HEK293 (cell line): Measurements from ENCODE around the gene ATP1A3.

Source experiments
- CTCF ChIP-seq: fragments of 450-650 bp; formaldehyde crosslinking; IDR thresholded peaks from 2 replicates; pipeline ENCODE4 v1.5.1; 2016; ENCODE audit warnings: missing biosample characterization, missing genetic modification characterization
- EGR2 ChIP-seq: fragments of 450-650 bp; formaldehyde crosslinking; IDR thresholded peaks from 2 replicates; pipeline ENCODE4 v1.5.1; 2016; ENCODE audit warnings: low read depth, missing biosample characterization, missing genetic modification characterization
- GLIS1 ChIP-seq: fragments of 450-650 bp; formaldehyde crosslinking; IDR thresholded peaks from 2 replicates; pipeline ENCODE4 v1.5.1; 2016; ENCODE audit warnings: missing biosample characterization, missing genetic modification characterization
- GLIS2 ChIP-seq: fragments of 450-650 bp; formaldehyde crosslinking; IDR thresholded peaks from 2 replicates; pipeline ENCODE4 v1.5.1; 2016; ENCODE audit warnings: missing biosample characterization, missing genetic modification characterization
- KLF1 ChIP-seq: fragments of 450-650 bp; formaldehyde crosslinking; IDR thresholded peaks from 2 replicates; pipeline ENCODE4 v1.5.1; 2016; ENCODE audit warnings: missing biosample characterization, missing genetic modification characterization
- OSR2 ChIP-seq: fragments of 450-650 bp; formaldehyde crosslinking; IDR thresholded peaks from 2 replicates; pipeline ENCODE4 v1.5.1; 2016; ENCODE audit warnings: missing biosample characterization, missing genetic modification characterization
- PATZ1 ChIP-seq: fragments of 450-650 bp; formaldehyde crosslinking; IDR thresholded peaks from 2 replicates; pipeline ENCODE4 v1.5.1; 2016; ENCODE audit warnings: missing biosample characterization, missing genetic modification characterization
- PRDM1 ChIP-seq: fragments of 450-650 bp; formaldehyde crosslinking; IDR thresholded peaks from 2 replicates; pipeline ENCODE4; 2016; ENCODE audit warnings: missing biosample characterization, missing genetic modification characterization
- PRDM10 ChIP-seq: fragments of 450-650 bp; formaldehyde crosslinking; IDR thresholded peaks from 2 replicates; pipeline ENCODE4 v1.5.1; 2016; ENCODE audit warnings: missing biosample characterization, missing genetic modification characterization
- SP3 ChIP-seq: fragments of 450-650 bp; formaldehyde crosslinking; IDR thresholded peaks from 2 replicates; pipeline ENCODE4 v1.5.1; 2016; ENCODE audit warnings: missing biosample characterization, missing genetic modification characterization
- ZBTB10 ChIP-seq: fragments of 450-650 bp; formaldehyde crosslinking; IDR thresholded peaks from 2 replicates; pipeline ENCODE4 v1.5.1; 2016; ENCODE audit warnings: missing biosample characterization, missing genetic modification characterization
- ZNF2 ChIP-seq: fragments of 450-650 bp; formaldehyde crosslinking; IDR thresholded peaks from 2 replicates; pipeline ENCODE4 v1.5.1; 2016; ENCODE audit warnings: missing biosample characterization, missing genetic modification characterization
- ZNF24 ChIP-seq: fragments of 450-650 bp; formaldehyde crosslinking; IDR thresholded peaks from 2 replicates; pipeline ENCODE4 v1.5.1; 2016; ENCODE audit warnings: missing biosample characterization, missing genetic modification characterization
- ZNF335 ChIP-seq: fragments of 450-650 bp; formaldehyde crosslinking; conservative IDR thresholded peaks from 2 replicates; pipeline ENCODE4 v1.5.1; 2016; ENCODE audit warnings: missing biosample characterization, missing genetic modification characterization
- ZNF341 ChIP-seq: fragments of 450-650 bp; formaldehyde crosslinking; IDR thresholded peaks from 2 replicates; pipeline ENCODE4; 2016; ENCODE audit warnings: low read depth, missing biosample characterization, missing genetic modification characterization
- ZNF366 ChIP-seq: fragments of 450-650 bp; formaldehyde crosslinking; conservative IDR thresholded peaks from 2 replicates; pipeline ENCODE4 v1.5.1; 2016; ENCODE audit warnings: missing biosample characterization, missing genetic modification characterization
- ZNF561 ChIP-seq: fragments of 450-650 bp; IDR thresholded peaks from 2 replicates; pipeline ENCODE4 v1.5.1; 2018; ENCODE audit warnings: missing biosample characterization, missing genetic modification characterization, borderline replicate concordance
- ZNF654 ChIP-seq: fragments of 450-650 bp; formaldehyde crosslinking; IDR thresholded peaks from 2 replicates; pipeline ENCODE4 v1.5.1; 2016; ENCODE audit warnings: low read depth, missing biosample characterization, missing genetic modification characterization
- ZNF660 ChIP-seq: fragments of 450-650 bp; IDR thresholded peaks from 2 replicates; pipeline ENCODE4 v1.5.1; 2018; ENCODE audit warnings: missing biosample characterization, mild to moderate bottlenecking, missing genetic modification characterization
- ZNF792 ChIP-seq: fragments of 450-650 bp; formaldehyde crosslinking; IDR thresholded peaks from 2 replicates; pipeline ENCODE4 v1.5.1; 2016; ENCODE audit warnings: missing biosample characterization, missing genetic modification characterization
- ZNF843 ChIP-seq: fragments of 450-650 bp; formaldehyde crosslinking; IDR thresholded peaks from 2 replicates; pipeline ENCODE4 v1.5.1; 2016; ENCODE audit warnings: missing biosample characterization, missing genetic modification characterization
- ZSCAN16 ChIP-seq: fragments of 450-650 bp; formaldehyde crosslinking; IDR thresholded peaks from 2 replicates; pipeline ENCODE4 v1.5.1; 2016; ENCODE audit warnings: missing biosample characterization, missing genetic modification characterization
- ZXDB ChIP-seq: fragments of 450-650 bp; formaldehyde crosslinking; IDR thresholded peaks from 2 replicates; pipeline ENCODE4 v1.5.1; 2016; ENCODE audit warnings: missing biosample characterization, missing genetic modification characterization
- TF ChIP-seq, protein P1 (sequence below): fragments of 450-650 bp; formaldehyde crosslinking; IDR thresholded peaks from 2 replicates; pipeline ENCODE4 v1.5.1; 2016; ENCODE audit warnings: missing biosample characterization, missing genetic modification characterization
- TF ChIP-seq, protein P2 (sequence below): fragments of 450-650 bp; formaldehyde crosslinking; IDR thresholded peaks from 2 replicates; pipeline ENCODE4 v1.5.1; 2016; ENCODE audit warnings: missing biosample characterization, missing genetic modification characterization
- TF ChIP-seq, protein P3 (sequence below): fragments of 450-650 bp; formaldehyde crosslinking; IDR thresholded peaks from 2 replicates; pipeline ENCODE4 v1.5.1; 2016; ENCODE audit warnings: missing biosample characterization, missing genetic modification characterization

Gene ATP1A3

GRCh38 chr19:42034640-42035391 lies 40.8 kb upstream of the ATP1A3 start (continued):
- TF ChIP-seq ZNF366 (tag by site-specific recombination) (peak; percentile 63), ZSCAN16 (peak; percentile 71; the same call in 1 of the 2 replicates), KLF1 (tag by site-specific recombination) (peak; percentile 59), ZNF335 (tag by site-specific recombination) (peak; percentile 87), ZNF843 (tag by site-specific recombination) (peak; percentile 28), ZNF2 (tag by site-specific recombination) (peak; percentile 97), ZNF660 (peak; percentile 73), GLIS1 (peak; percentile 93), ZXDB (tag by site-specific recombination) (peak; percentile 61; the same call in 1 of the 2 replicates), PATZ1 (tag by site-specific recombination) (peak; percentile 74), ZBTB10 (tag by site-specific recombination) (peak; percentile 73; the same call in 1 of the 2 replicates), ZNF654 (tag by site-specific recombination) (peak; percentile 85), ZNF561 (tag by site-specific recombination) (peak; percentile 35; the same call in 1 of the 2 replicates), SP3 (tag by site-specific recombination) (peak; percentile 65), ZNF24 (tag by site-specific recombination) (peak; percentile 51), EGR2 (peak; percentile 74), ZNF341 (tag by site-specific recombination) (peak; percentile 99), PRDM1 (peak; percentile 78), ZNF792 (tag by site-specific recombination) (peak; percentile 95), OSR2 (tag by site-specific recombination) (peak; percentile 81), PRDM10 (peak; percentile 63; the same call in 1 of the 2 replicates), CTCF (peak; percentile 92), GLIS2 (tag by site-specific recombination) (peak; percentile 62; the same call in 1 of the 2 replicates)
- TF ChIP-seq, protein P1, sequence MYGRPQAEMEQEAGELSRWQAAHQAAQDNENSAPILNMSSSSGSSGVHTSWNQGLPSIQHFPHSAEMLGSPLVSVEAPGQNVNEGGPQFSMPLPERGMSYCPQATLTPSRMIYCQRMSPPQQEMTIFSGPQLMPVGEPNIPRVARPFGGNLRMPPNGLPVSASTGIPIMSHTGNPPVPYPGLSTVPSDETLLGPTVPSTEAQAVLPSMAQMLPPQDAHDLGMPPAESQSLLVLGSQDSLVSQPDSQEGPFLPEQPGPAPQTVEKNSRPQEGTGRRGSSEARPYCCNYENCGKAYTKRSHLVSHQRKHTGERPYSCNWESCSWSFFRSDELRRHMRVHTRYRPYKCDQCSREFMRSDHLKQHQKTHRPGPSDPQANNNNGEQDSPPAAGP (tag by site-specific recombination), result peak; percentile 42; the same call in 1 of the 2 replicates
- TF ChIP-seq, protein P2, sequence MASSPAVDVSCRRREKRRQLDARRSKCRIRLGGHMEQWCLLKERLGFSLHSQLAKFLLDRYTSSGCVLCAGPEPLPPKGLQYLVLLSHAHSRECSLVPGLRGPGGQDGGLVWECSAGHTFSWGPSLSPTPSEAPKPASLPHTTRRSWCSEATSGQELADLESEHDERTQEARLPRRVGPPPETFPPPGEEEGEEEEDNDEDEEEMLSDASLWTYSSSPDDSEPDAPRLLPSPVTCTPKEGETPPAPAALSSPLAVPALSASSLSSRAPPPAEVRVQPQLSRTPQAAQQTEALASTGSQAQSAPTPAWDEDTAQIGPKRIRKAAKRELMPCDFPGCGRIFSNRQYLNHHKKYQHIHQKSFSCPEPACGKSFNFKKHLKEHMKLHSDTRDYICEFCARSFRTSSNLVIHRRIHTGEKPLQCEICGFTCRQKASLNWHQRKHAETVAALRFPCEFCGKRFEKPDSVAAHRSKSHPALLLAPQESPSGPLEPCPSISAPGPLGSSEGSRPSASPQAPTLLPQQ (tag by site-specific recombination), result peak; percentile 46; the same call in 1 of the 2 replicates
- TF ChIP-seq, protein P3, sequence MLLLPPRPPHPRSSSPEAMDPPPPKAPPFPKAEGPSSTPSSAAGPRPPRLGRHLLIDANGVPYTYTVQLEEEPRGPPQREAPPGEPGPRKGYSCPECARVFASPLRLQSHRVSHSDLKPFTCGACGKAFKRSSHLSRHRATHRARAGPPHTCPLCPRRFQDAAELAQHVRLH (tag by site-specific recombination), result 0 out of 2 replicates have a peak, but pooled peaks have one; percentile 27
